ENCODE measurements around the gene SOX3. TPM values are rescaled to one million over a fixed set of nuclear protein-coding genes. Genes with fewer than 3 reads are reported as not detected.

The SOX3 gene
- total and polyA plus RNA-seq, 2 donors from 2014 or later = not detected

GRCh38 chrX:140480765-140481164, 24.1 kb downstream of the SOX3 start:
- DNase-seq (no peak), FAIRE-seq (no peak)
- no peaks in the 10 kb centered on the region for H3K27me3 ChIP-seq (ENCODE audit: control insufficient read depth, insufficient read depth, low read length)
- no peaks in the 10 kb centered on the region for H3K36me3 ChIP-seq (ENCODE audit: control insufficient read depth in 2 of 3, insufficient read depth in 3 of 3, low read length in 3 of 3)
- H3K9ac ChIP-seq (ENCODE audit: low read length in 3 of 3) = no peak overlapping the region
- no peak overlapping the region for H3K4me3 ChIP-seq (ENCODE audit: low read length in 3 of 3)
- H3K4me1 ChIP-seq (ENCODE audit: control insufficient read depth in 2 of 3, insufficient read depth in 2 of 3, low read depth in 1 of 3, low read length in 3 of 3) = no peaks in the 10 kb centered on the region
- H3K9me3 ChIP-seq (ENCODE audit: control insufficient read depth in 2 of 3, insufficient read depth in 1 of 3, low read length in 3 of 3) = no peaks in the 10 kb centered on the region
- H3K27ac ChIP-seq (ENCODE audit: low read depth in 2 of 2, low read length in 2 of 2) = no peak overlapping the region
- intact Hi-C loops (cut with DNase I) = no loop called here
- TF ChIP-seq CTCF (IDR thresholded peaks at IDR 0.05; ENCODE audit: borderline replicate concordance, extremely low read depth, insufficient read depth) = no peak

- DNase-seq = no peak
- FAIRE-seq = no peak
- H3K27me3 ChIP-seq (ENCODE audit: control insufficient read depth, insufficient read depth, low read length) = no peaks in the 10 kb centered on the region
- H3K9me3 ChIP-seq (ENCODE audit: control insufficient read depth in 2 of 3, insufficient read depth in 1 of 3, low read length in 3 of 3) = no peaks in the 10 kb centered on the region
- no peak overlapping the region for H3K4me3 ChIP-seq (ENCODE audit: low read length in 3 of 3)
- no peak overlapping the region for H3K27ac ChIP-seq (ENCODE audit: low read depth in 2 of 2, low read length in 2 of 2)
- no peaks in the 10 kb centered on the region for H3K4me1 ChIP-seq (ENCODE audit: control insufficient read depth in 2 of 3, insufficient read depth in 2 of 3, low read depth in 1 of 3, low read length in 3 of 3)
- intact Hi-C loops (cut with DNase I) = no loop called here
- no peak for TF ChIP-seq CTCF (IDR thresholded peaks at IDR 0.05; ENCODE audit: borderline replicate concordance, extremely low read depth, insufficient read depth)
- no peaks in the 10 kb centered on the region for H3K36me3 ChIP-seq (ENCODE audit: control insufficient read depth in 2 of 3, insufficient read depth in 3 of 3, low read length in 3 of 3)
- no peak overlapping the region for H3K9ac ChIP-seq (ENCODE audit: low read length in 3 of 3)
These were observed 26.9 kb downstream of the SOX3 start for GRCh38 chrX:140477987-140478386.

GRCh38 chrX:140475025-140475424, 29.8 kb downstream of the SOX3 start:
- no peak overlapping the region for H3K4me3 ChIP-seq (ENCODE audit: low read length in 3 of 3)

More at GRCh38 chrX:140475025-140475424, 29.8 kb downstream of the SOX3 start:
- H3K27ac ChIP-seq (ENCODE audit: low read depth in 2 of 2, low read length in 2 of 2) = no peak overlapping the region
- H3K9ac ChIP-seq (ENCODE audit: low read length in 3 of 3) = no peak overlapping the region
- H3K36me3 ChIP-seq (ENCODE audit: control insufficient read depth in 2 of 3, insufficient read depth in 3 of 3, low read length in 3 of 3) = no peaks in the 10 kb centered on the region
- H3K27me3 ChIP-seq (ENCODE audit: control insufficient read depth, insufficient read depth, low read length) = no peaks in the 10 kb centered on the region
- TF ChIP-seq CTCF (IDR thresholded peaks at IDR 0.05; ENCODE audit: borderline replicate concordance, extremely low read depth, insufficient read depth) = no peak
- H3K9me3 ChIP-seq (ENCODE audit: control insufficient read depth in 2 of 3, insufficient read depth in 1 of 3, low read length in 3 of 3) = no peaks in the 10 kb centered on the region
- no peaks in the 10 kb centered on the region for H3K4me1 ChIP-seq (ENCODE audit: control insufficient read depth in 2 of 3, insufficient read depth in 2 of 3, low read depth in 1 of 3, low read length in 3 of 3)
- intact Hi-C loops (cut with DNase I) = no loop called here
- FAIRE-seq = no peak
- DNase-seq = no peak

Measured in kidney (tissue), 14 donors.